SK-MEL-5 (cell line): Measurements from ENCODE around the gene CSTF1. TPM values are rescaled to one million over a fixed set of nuclear protein-coding genes. Genes with fewer than 3 reads are reported as not detected.
A peak's percentile ranks its signal among the peaks of the same experiment; 100 is the strongest.

Experiments used
- DNase-seq: peaks from one replicate; pipeline ENCODE4 v3.0.0-alpha.2; 2016; ENCODE audit warnings: low read depth, low spot score
- in situ Hi-C: cut with HindIII; loops from 2 replicates; pipeline ENCODE4 v1.10.0; 2016; ENCODE audit warnings: low sequenced_read_pairs, high pct_unique_total_duplicates, low pct_unique_long_range_greater_than_20kb
- polyA plus RNA-seq, 2 experiments: library from polyadenylated mRNA; depleted of rRNA; stranded (reverse); fragments of >200 nt; gene quantifications; 2 replicates each; pipeline ENCODE4 v1.2.3, GENCODE V29; 2015
- total RNA-seq: library from RNA; depleted of rRNA; stranded (reverse); fragments of >200 nt; shearing (Covaris generic); gene quantifications from 2 replicates; pipeline ENCODE4 v1.2.3, GENCODE V29; 2014; rRNA removed

Gene CSTF1
- total RNA-seq = 77.4 and 79.6 TPM in 2 replicates
- 42.9 and 53.7 TPM in 2 replicates for polyA plus RNA-seq (2015; cell fraction: cytosol; rRNA removed)
- polyA plus RNA-seq (2015; cell fraction: nucleus; rRNA removed) = 63.7 and 70.4 TPM in 2 replicates

DNA sequence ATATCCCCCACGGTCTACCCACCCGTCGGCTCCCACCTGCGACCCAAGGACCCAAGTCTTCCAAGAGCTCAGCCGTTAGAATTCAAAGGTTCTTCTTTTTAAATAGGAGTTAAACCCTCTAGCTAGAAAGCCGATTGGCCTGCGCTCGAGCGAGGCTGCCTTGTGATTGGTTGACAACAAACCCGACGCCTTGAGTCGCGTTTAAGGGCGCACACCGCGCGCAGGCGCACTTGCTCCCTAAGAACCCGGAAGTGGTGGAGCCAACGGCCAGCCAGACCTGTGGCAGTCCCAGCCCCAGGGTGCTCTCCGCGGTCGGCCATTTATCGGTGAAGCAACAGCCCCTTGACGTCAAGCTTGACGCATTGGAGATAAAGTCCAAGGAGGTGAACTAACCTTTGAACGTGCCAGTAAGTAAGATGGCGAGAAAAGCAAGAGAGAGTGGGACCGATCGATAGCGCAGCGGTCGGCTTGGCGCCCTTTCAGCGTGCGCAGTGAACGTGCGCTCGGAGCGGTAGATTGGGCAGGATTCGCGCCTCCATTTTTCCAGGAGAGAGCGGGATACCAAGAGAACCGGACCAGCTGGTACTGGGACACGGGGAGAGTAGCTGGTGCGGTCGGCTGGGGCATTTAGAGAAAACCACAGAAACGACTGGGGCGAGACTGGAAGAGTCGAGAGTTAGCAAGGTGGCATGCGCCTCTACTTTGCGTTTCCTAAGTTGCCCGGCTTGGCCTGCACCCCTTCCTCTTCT lies at the start of gene CSTF1, which contains the start of gene AURKA:
Gene CSTF1 (plus strand): TSS at position 514 of the 749 bp plus-strand sequence. CDS start 2,908 bp downstream, outside the sequence.
Gene AURKA (minus strand): TSS at position 84 of the 749 bp plus-strand sequence. CDS start 4,018 bp downstream, outside the sequence.
- peak; percentile 100 for DNase-seq
- in situ Hi-C loops = no loop called here

DNA sequence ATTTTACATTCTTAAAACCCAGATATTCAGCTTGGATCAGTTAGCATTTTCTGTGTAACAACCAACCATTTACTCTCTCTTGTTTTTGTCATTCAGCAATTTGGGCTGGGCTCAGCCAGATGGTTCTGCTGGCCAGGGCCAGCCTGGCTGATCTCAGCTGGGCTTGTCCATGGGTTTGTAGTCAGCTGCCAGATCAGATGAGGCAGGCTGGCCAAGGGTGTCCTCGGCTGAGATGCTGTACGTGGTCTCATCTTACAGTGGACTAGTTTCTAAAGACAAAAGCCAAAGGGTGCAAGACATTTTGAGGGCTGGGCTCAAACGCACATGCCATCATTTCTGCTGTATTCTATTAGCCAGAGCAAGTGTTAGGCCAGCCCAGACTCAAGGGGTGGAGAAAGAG lies 49.7 kb upstream of the CSTF1 start:
- no peak for DNase-seq
- in situ Hi-C loops = no loop called here

DNA sequence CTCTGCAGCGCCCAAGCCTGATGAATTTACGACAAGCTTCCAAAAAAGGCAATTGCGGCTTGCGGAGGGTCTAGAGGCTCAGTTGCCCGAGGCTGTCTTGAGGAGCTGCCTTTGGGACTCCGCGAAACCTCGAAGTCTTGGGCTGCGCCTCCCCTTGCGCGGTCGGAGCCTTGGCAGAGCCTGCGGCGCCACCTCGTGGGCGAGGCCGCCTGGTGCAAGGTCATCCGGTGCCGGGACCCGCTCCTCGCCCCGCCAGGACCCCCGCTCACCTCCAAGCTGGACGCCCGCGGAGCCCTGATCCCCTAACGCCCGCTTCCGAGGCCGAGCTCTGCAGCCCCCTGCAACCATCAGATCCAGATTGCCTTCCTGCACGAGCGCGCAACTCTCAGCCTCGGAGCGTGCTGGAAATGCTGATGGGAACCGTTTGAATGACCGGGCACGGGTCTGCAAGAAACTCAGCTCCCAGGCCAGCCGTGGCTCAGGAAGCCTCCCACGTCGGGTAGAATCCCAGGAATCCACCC lies 48.5 kb upstream of the CSTF1 start:
- in situ Hi-C loops = no loop called here
- peak; percentile 71 for DNase-seq

DNA sequence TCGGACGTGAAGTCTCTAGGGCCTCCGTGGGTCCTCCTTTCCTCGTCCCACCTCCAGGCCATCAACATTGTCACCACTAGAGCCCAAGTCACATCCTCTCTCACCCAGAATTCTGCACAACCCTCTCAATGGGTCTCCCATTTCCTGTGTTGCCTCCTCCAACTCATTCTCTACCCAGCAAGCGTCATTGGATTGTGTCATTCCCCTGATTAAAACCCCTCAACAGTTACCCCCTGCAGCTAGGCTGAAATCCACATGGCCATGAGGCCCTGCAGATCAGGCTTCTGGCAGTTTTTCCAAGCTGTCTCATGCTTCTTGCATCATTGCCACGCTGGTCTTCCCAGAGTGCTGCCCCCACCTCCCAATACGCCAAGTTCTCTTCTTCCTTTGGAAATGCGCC lies 46.5 kb upstream of the CSTF1 start:
- DNase-seq = no peak
- in situ Hi-C loops = no loop called here

DNA sequence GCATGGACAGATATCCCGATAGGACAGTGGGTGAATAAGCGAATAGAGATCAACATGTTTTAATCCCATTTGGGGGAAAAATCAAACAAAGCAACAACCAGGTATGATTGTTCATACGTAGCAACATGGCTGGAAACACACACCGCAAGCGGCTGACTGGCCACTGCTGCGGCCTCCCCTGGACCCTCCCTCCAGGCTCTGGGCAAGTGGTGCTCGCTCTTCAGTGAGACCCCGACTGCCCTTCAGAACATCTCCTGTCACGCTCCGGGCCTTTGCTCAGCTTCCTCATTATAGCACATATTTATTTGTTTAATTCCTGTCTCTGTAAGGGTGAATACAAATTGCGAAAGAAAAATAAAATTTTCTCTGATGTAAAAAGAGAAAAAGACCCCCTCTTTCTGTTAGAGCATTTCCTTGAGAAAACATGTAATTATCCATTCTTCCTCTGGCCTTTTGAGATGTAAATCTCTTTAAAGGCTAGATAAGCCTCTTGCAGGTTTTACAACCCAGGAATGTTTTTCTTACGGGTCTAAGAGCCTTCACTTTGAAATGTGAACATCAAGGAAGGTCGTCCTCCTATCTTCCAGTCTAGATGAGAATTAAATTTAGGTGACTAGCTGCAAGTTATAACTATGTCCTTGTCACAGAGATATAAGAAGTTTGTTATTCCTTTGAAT lies 44.7 kb upstream of the CSTF1 start:
- no peak for DNase-seq
- in situ Hi-C loops = no loop called here

DNA sequence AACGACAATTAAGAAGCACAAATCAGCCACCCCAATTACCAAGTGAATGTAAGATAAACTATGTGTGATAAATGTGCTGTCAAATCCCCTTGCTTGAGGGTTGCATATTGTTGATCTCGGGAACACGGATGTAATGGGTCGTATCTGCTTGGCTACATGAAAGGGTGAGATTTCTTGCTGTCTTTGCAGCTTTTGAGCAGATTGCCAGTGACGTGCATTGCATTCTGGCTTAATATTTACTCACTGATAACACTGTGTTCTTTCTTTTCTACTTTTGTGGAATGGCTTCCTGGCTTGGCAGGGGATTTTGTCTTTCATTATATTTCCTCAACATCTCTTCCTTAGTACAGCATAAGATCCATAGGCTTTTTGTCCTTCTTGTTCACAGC lies 44.1 kb upstream of the CSTF1 start:
- peak; percentile 52 for DNase-seq
- in situ Hi-C loops = no loop called here

DNA sequence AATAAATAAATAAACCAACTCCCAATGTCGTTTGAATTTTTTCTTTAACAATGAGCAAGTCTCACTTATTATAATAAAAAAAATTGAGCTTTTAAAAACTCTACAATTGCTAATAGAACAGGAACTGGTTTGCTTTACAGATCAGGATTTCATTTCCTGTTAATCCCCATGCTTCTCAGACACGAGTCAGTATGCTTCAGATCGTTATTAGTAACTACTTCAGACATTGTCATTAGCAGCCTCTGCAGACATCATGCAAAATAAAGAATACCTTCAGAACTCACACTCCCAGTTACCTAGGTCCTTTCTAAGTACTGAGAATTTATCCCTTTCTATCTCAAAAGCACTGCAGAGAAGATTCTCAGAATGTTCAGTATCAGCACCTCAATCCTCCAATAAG lies 43.7 kb upstream of the CSTF1 start:
- in situ Hi-C loops = no loop called here
- DNase-seq = no peak

DNA sequence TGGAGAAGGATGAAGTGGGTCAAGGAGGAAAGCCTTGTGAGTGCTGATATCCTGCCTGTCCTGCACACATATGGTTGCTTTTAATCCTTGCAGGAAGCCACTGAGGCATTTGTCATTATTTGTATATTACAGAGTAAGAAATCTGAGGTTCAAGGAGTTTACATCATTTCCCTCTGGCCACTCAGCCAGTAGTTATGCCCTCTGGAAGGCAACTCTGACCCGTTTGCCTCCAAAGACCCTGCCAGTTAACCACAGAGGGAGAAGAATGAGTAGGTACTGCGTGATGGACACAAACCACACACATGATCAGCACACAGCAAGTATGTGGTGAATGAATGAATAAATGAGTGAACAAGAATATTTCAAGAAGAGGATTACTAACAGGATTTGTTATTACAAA lies 41.6 kb upstream of the CSTF1 start:
- in situ Hi-C loops = no loop called here
- no peak for DNase-seq

DNA sequence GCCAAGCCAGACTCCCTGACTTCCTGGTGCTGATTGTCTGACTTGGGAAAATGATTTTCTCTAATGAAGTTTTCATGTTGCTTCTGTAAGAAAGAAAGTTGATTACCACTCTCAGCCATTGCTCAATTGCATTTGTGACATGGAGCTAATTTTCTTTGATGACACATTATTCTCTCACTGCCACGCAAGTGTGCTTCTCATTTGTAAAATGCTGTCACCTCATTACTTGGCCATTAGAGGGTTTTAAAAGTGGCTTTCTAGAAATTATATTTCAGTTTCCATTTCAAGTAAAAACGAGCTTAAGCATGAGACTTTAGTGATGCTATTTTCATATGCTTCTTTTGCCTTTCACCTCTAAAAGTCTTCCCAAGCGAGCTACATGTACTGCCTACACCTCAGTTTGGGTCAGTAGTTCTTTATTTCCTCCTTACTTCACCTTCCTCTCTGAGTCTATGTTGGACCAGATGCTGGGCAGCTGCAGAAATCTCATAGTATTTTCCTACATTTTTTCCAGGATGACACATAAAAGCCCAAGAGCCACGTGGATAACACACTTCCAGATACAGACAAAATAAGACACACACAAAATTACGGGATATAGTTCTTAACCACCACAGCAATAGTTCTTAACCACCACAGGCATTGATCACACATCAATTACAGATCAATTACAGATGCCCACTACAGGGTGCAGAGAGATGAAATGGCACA lies 39.9 kb upstream of the CSTF1 start:
- in situ Hi-C loops = no loop called here
- no peak for DNase-seq

DNA sequence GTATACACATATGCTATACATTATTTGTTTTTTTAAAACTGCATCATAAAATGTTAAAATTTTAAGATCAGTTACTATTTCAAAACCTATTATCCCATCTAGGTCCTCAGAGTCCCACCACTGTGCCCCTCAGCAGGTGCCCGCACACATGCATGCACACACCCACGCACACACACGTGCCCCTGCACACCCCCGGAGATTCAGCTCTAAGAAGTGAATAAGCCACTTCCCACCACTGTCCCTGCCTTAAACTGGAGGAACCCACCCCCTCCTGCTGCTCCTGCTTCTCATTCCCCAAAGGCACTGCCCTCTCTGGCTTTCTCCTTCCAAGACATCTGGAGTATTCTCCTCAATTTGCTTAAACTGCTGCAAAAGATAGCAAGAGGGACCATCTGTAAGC lies 39.1 kb upstream of the CSTF1 start:
- in situ Hi-C loops = no loop called here
- no peak for DNase-seq

DNA sequence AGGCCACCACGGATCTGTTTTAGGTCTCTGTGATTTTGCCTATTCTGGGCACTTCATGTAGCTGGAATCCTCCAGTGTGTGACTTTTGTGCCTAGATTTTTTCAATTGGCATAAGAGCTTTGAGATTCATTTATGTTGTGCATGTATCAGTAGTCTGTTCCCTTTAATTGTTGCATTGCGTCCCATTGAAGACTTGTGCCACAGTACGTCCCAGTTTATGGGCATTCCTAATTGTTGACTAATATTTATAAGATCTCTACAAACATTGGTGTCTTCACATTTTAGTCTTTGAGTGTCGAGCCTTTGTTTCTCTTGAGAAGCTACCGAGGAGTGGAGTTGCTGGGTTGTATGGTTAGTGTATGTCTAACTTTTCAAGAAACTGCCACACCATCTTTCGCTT lies 34.4 kb upstream of the CSTF1 start:
- DNase-seq = no peak
- in situ Hi-C loops = no loop called here

DNA sequence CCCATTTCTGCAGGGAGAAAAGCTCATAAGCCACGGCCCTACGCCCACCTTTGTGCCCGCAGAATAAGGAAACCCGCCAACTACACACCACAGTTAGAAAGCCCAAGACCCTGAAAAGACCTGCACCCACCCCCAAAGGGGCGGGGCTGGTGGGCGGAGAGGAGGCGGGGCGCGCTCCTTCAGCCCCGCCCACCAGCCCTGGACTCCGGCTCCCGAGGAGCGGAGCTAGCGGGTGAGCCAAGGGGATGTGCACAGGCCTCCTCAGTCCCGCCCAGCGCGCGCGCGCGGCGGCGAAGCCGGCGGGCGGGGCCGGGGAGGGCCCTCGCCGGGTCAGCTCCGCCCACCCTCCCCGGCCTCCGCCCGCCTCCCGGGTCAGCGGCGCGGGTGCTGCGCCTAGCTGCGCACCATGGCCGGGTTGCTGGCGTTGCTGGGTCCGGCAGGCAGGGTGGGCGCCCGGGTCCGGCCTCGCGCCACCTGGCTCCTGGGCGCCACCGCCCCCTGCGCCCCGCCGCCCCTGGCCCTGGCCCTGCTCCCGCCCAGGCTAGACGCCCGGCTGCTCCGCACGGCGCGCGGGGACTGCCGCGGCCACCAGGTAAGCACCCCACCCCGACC lies 33.7 kb upstream of the CSTF1 start, which contains the start of gene FAM210B:
Gene FAM210B (plus strand): TSS at position 375 of the 612 bp plus-strand sequence. CDS start 32 bp downstream, at position 407.
- peak; percentile 94 for DNase-seq
- in situ Hi-C loops = no loop called here

DNA sequence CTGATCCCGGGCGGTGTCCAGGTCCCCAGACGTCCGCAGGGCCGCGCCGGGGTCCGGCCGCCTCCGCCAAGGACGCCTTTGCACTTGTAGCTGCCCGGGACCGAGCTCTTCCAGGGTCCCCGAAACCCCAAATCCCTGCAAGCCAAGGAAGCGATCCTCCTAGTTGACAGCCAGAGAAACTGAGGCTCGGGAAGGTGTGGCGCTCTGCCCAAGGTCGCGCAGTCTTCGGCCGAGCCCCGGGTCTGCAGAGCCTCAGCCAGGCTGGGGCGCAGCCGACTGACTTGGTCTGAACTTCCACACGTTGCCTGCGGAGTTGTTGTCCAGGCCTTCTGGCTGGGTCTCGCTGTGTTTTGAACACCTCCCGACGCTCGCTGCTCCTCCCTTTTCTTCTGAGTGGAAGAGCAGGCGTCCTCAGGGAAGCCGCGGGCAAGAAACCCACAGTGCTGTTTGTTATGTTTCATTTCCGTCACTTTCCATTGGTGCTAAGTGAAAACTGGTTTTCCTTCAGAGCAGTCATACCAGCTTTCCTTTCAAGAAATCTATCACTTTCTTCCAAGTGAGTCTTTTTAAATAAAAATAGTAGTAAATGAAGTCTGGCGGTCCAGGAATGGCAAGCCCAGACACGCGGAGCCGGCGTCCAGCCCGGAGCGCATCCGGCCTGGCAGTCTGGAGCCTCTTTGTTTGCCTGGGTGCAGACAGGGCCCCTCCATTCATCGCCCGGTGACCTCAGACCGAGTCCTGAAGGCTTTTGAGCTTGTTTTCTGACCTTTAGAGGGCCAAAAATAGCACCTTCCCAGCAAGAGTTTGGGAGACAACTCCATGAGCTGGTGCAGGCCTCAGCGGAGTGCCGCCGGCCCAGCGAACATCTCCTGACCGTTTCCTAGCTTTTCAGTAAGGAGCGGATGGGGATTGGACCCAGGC lies 33.0 kb upstream of the CSTF1 start:
- DNase-seq = peak; percentile 94
- in situ Hi-C loops = no loop called here

DNA sequence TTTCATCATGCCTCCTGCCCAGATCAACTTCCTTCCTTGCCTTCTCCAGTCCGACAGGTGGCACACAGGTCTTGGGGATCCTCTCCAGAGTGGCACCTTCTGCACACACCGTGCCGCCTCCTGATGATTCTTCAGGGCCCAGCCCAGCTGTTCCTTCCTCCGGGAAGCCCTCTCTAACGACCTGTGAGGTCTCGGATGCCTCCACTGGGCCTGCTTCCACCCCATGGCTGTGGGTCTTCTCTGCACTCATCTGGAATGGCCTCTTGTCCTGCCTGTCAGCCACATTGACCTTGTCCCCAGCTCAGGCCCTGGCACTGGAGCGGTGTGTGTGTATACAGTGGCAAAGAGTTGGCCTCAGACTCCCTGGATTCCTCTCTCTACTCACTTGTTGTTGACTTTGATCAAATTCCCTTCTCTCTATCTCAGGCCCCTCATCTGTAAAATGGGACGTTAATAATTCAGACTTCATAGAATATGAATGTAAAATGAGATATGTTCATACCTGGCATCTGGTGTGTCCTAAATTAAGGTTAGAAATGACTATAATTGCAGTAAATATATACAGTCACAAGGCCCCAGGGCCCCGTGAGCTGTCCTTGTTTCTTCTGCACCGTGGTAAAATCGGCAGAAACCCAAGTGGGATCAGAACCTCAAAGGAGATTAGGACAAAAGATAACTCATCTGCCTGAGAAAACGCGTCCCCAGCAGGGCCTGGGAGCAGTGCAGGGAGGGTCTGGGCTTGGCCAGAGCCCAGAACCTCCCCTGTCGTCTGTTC lies 32.1 kb upstream of the CSTF1 start:
- in situ Hi-C loops = no loop called here
- DNase-seq = no peak

DNA sequence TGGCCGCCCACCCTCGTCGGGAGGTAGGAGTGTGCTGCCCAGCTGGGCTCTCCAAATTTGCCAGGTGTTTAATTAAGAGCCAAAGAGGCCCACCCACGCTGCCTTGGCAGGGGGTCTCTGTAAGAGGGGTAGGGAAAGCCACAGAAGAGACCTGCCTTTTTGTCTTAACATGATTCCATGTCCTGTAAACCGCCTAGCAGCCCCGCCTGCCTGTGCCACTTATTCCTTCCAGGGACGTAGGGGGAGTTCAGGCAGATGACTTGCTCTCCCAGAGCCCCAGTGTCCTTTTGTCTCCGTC lies 31.6 kb upstream of the CSTF1 start:
- in situ Hi-C loops = no loop called here
- DNase-seq = no peak

DNA sequence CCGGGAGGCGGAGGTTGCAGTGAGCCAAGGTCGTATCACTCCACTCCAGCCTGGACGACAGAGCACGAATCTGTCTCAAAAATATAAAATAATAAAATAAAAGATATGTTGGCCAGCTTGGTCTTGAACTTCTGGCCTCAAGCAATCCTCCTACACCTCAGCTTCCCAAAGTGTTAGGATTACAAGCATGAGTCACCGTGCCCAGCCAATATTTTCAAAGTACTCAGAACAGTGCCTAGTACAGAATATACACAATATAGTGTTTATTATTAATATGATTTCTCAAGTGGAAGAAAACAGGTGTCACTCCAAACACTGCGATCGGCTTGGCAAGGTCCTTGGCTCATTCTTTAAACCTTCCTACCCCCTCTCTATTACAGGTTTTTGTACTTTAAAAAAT lies 30.5 kb upstream of the CSTF1 start:
- in situ Hi-C loops = no loop called here
- DNase-seq = no peak
